ENCODE data around the gene COG8.
"Not testable (repeated sequence)": the region's sequence is repeated elsewhere in the genome, so short reads cannot be mapped to it uniquely, and the experiment has no call there.

Gene COG8

DNA sequence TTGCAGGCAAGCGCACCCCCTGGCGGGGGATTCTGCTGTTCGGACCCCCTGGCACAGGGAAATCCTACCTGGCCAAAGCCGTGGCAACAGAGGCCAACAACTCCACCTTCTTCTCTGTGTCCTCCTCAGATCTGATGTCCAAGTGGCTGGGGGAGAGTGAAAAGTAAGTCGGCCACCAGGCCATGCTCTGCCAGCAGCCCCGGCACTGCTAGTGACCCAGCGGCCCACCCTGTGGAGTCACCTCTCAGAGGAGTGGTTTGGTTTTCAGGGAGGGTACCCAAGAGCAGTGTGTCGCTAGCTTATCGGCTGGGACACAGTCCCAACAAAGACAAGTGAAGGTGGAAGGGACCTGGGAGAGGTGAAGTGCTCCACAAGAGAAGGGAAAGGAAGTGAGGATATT lies 20.0 kb downstream of the COG8 start:
- no peak for DNase-seq (ENCODE audit: low spot score)

DNA sequence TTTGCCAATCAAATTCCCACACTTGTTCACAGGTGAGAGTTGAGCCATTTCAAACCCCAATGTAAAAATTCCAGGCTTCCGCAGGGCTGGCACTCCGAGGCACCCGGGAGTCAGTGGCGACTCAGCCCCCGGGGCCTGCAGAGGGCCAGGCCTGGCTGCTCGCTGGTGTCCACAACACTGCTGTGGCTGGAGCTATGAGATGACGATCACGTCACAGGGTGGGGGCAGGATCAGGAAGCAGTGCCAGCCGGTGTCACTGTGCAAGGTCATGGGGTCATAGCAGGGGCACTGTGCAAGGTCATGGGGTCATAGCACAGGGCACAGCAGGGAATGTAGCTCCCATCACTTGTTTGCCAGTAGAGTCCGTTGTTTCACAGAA lies 20.5 kb downstream of the COG8 start:
- DNase-seq (ENCODE audit: low spot score) = no peak

DNA sequence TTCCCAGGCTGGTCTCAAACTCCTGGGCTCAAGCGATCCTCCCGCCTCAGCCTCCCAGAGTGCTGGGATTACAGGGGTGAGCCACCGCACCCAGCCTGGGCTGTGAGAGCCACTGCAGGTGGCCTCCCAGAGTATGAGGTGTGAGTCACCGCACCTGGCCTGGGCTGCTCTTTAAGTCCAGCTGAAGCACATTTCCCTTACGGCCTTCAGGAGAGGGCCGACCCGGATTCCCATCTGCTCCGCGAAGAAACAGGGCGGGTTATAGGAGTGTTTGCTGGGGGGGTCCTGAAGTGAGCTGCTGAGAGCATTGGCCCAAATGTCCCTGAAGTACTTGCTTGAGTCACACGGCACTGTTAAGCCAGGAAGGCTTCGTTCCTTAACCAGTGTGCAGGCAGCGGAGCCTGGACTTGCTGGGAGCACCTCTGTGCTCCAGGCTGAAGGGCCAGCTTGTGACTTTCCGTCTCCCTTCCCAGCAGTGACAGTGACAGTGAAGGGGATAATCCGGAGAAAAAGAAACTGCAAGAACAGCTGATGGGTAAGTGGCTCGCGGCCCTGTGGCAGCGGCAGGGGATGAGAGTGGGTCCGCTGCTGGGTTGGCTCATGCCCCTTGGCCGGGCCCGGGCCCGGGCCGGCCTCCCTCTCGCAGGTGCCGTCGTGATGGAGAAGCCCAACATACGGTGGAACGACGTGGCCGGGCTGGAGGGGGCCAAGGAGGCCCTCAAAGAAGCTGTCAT lies 21.0 kb downstream of the COG8 start:
- DNase-seq (ENCODE audit: low spot score) = no peak

- DNase-seq (ENCODE audit: low spot score) = no peak
Measured at GRCh38 chr16:69316595-69317034, 22.7 kb downstream of the COG8 start.

GRCh38 chr16:69315486-69316311 lies 23.7 kb downstream of the COG8 start:
- no peak for DNase-seq (ENCODE audit: low spot score)

GRCh38 chr16:69314534-69314933 lies 24.8 kb downstream of the COG8 start:
- no peak for DNase-seq (ENCODE audit: low spot score)

DNA sequence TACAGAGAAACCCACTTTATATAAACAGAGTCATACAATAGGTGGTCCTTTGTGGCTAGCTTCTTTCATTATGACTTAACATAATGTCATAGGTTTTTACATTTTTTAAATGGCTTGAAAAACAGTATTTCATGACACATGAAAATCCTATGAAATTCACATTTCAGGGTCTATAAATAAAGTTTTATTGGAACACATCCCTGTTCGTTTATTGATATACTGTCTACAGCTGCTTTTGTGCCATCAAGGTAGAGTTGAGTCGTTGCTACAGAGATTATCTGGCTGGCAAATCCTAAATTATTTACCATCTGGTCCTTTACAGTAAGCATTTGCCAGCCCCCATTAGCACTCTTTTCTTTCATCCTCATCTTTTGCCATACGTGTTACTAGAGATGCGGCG lies 25.9 kb downstream of the COG8 start:
- DNase-seq (ENCODE audit: low spot score) = no peak

GRCh38 chr16:69311533-69312387 lies 27.6 kb downstream of the COG8 start:
- DNase-seq (ENCODE audit: low spot score) = peak; percentile 41

DNA sequence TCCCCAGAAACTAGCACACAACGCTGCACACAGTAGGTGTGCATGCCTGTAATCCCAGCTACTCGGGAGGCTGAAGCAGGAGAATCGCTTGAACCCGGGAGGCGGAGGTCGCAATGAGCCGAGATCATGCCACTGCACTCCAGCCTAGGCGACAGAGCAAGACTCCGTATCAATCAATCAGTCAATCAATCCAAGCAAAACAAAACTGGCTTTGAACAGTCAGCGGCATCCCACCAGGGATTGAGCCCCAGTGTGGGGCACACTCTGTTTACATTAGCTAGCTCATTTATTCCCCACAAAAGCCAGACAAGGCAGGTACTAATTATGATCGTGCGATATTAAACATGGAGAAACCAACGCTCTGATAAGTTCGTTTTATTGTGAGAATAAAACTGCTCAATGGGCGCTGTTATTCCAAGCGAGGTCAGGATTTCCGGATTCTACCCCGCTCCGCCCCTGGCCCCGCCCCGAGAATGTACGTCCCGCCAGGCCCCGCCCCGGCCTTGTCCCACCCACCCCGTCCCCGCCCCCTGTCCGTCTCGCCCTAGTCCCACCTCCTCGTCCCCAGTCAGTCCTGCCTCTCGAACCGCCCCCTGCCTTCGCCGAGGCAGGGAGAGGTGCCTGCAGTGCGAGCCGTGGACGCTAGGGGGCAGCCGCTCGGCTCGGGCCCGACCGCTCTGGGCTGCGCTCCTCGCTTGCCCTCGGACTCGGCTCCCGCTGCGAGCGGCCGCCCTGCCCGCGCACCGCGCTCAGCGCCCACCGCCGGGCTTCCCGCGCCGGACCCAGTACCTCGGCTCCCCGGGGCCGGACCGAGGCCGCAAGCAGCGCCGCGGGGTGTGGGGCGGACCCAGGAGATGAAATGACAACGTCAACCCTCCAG lies 28.5 kb downstream of the COG8 start, which contains the start of gene VPS4A:
Gene VPS4A, plus strand, starts transcription at position 698 of the 880 bp plus-strand sequence. Its CDS starts 162 bp downstream, at position 860.
- peak; percentile 99 for DNase-seq (ENCODE audit: low spot score)

GRCh38 chr16:69309316-69309715 lies 30.0 kb downstream of the COG8 start:
- DNase-seq (ENCODE audit: low spot score) = no peak

GRCh38 chr16:69307856-69308255 lies 31.5 kb downstream of the COG8 start:
- no peak for DNase-seq (ENCODE audit: low spot score)

- DNase-seq (ENCODE audit: low spot score) = no peak
Measured at GRCh38 chr16:69307091-69307490, 32.3 kb downstream of the COG8 start.

DNA sequence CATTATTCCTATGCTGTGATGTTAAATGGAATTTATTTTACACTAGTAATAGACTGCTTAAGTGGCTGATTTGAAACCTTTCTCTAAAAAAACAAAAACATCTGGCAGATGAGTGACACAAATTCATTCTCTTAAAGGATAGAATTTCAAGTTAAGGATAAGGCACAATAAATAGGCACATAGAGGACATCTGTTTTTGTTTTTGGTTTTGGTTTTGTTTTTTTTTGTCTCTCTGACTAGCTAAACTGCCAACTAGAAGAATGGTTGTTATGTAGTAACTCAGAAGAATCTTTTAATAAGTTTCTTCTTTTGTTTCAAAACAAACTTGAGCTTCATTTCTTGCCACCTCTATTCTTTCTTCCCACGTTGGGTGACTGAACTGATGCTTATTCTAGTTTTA lies 33.3 kb downstream of the COG8 start:
- no peak for DNase-seq (ENCODE audit: low spot score)

DNA sequence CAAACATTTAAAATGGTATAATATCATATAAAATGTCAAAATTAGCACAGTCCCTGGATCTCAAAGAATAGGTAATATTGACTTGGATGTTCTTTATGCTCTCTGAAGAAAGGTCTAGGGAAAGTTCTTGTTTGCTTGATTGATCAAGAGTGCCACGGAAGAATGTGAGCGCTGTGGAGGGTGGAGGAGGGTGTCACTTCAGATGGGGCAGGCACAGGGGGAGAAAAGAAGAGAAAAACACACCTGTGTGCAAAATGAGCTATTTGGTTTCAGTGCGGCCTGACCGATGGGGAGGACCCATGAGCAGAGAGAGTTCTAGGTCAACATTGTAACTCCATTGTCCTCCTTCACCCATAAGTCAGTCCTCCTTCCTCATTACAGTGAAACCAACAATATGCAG lies 37.1 kb downstream of the COG8 start:
- no peak for DNase-seq (ENCODE audit: low spot score)

DNA sequence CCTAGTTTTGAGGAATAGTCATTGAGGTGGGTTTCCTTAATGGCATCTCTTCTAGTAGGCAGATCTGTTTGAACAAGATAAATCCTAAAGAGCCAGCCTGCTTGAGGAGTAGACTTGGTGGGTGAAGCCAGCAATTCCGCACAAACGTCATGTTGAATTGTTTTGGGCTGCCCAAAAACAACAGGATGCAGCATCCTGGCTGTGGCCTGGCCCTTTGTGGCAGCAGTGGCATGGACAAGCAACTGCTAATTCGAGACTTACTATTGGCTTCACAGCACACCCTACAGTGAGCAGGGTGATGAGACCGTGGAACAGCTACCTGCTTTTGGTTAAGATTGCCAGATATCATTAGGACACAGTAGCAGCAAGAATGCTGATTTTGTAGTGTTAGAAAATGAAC lies 37.5 kb downstream of the COG8 start:
- no peak for DNase-seq (ENCODE audit: low spot score)

DNA sequence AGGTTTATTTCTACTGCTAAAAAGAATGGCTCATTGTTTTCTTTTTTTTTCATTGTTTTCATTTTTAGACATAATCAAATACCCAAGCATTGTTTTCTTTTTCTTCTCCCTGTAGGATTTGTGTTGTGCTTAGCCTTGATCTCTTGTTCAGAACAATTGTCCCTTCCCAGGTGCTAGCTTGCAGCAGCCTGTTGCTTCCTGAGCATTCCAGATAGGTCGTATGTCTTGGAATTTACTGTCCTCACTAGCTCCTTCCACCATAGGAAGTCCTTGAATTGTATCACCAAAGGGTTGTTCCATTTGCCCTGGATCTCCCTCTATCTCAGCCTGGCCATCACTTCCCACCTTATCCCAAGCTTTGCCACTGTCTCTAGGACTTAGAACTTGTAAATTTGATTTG lies 38.2 kb downstream of the COG8 start:
- no peak for DNase-seq (ENCODE audit: low spot score)

GRCh38 chr16:69298261-69298660 lies 41.1 kb downstream of the COG8 start:
- DNase-seq (ENCODE audit: low spot score) = no peak

- not testable (repeated sequence) for DNase-seq (ENCODE audit: low spot score)
Measured at GRCh38 chr16:69296771-69297170, 42.6 kb downstream of the COG8 start.

DNA sequence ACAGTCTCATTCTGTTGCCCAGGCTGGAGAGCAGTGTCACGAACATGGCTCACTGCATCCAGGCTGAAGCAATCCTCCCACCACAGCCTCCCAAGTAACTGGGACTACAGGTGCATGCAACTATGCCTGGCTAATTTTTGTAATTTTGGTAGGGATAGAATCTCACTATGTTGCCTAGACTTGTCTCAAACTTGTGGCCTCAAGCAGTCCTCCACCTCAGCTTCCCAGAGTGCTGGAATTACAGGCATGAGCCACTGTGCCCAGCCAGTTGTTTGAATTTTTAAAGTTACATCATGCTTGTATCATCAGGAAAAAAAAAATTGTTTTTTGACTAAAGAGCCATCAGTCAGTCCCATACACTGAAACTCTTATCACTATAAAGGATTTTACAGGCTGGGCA lies 45.3 kb downstream of the COG8 start:
- no peak for DNase-seq (ENCODE audit: low spot score)

GRCh38 chr16:69293401-69293800 lies 46.0 kb downstream of the COG8 start:
- DNase-seq (ENCODE audit: low spot score) = no peak

DNA sequence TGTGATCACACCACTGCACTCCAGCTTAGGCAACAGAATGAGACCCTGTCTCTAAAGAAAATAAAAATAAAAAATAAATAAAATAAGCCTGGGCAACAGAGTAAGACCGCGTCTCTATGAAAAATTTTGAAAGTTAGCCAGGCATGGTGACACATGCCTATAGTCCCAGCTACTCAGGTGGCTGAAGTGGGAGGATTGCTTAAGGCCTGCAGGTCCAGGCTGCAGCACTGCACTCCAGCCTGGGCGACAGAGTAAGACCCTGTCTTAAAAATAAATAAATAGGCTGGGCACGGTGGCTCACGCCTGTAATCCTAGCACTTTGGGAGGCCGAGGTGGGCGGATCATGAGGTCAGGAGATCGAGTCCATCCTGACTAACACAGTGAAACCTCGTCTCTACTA lies 47.7 kb downstream of the COG8 start:
- DNase-seq (ENCODE audit: low spot score) = not testable (repeated sequence)

Data from AG08395 (cell line).